ENCODE results near the gene SCUBE3. TPM values are rescaled to one million over a fixed set of nuclear protein-coding genes. Genes with fewer than 3 reads are reported as not detected.

Gene SCUBE3
- total and polyA plus RNA-seq, 2 of the 13 experiments (the other 11 are each of a cell fraction or from before 2014, with no cell fraction given), result not detected

- no peak for TF ChIP-seq ZNF503 (CRISPR knock-in tag; IDR thresholded peaks at IDR 0.05)
Observed at GRCh38 chr6:35188886-35189285, 24.9 kb upstream of the SCUBE3 start (continued).

- H3K4me1 ChIP-seq (ENCODE audit: insufficient read depth, low read length), result peaks cover 12% of the 10 kb centered on the region
- DNase-seq (ENCODE audit: low spot score) (no peak), ATAC-seq (no peak), FAIRE-seq (no peak)
- intact Hi-C loops (cut with micrococcal nuclease; ENCODE audit: unreplicated experiment), result no loop called here
- no peaks in the 10 kb centered on the region for H3K36me3 ChIP-seq (replicated peaks in 1 of 2; ENCODE audit: control insufficient read depth in 1 of 2, insufficient read depth in 2 of 2, low read length in 2 of 2)
- H3K4me2 ChIP-seq (ENCODE audit: low read depth, low read length), result no peak overlapping the region
- in situ Hi-C loops (cut with HindIII; ENCODE audit: extremely low pct_ligation_motif_present, low pct_unique_long_range_greater_than_20kb), result no loop called here
- H2AFZ ChIP-seq (ENCODE audit: low read length), result no peak overlapping the region
- POLR2A ChIA-PET, result no interaction called here
- no peak overlapping the region for H3K9ac ChIP-seq (ENCODE audit: insufficient read depth, low read depth, low read length)
- H3K4me3 ChIP-seq (replicated peaks in 1 of 3; ENCODE audit: insufficient read depth in 1 of 3, low read depth in 2 of 3, low read length in 3 of 3), result no peak overlapping the region
- no peak overlapping the region for H3K27ac ChIP-seq (ENCODE audit: extremely low read length, insufficient read depth, low read length)
- H3K9me3 ChIP-seq (ENCODE audit: low read length), result no peaks in the 10 kb centered on the region
- TF ChIP-seq CBFB (CRISPR knock-in tag; IDR thresholded peaks at IDR 0.05) (no peak), ZBTB7A (CRISPR knock-in tag; IDR thresholded peaks at IDR 0.05) (no peak), NR3C1 (CRISPR knock-in tag; IDR thresholded peaks at IDR 0.05) (no peak), ZNF652 (CRISPR knock-in tag; IDR thresholded peaks at IDR 0.05; ENCODE audit: borderline replicate concordance, low read depth) (no peak), SPEN (CRISPR knock-in tag; IDR thresholded peaks at IDR 0.05; ENCODE audit: low read depth) (no peak), POLR2AphosphoS2 (IDR thresholded peaks at IDR 0.05; ENCODE audit: low read depth, low read length) (no peak), TFAP4 (IDR thresholded peaks at IDR 0.05; ENCODE audit: borderline replicate concordance, low read depth) (no peak), FLYWCH1 (CRISPR knock-in tag; IDR thresholded peaks at IDR 0.05) (no peak), SOX6 (IDR thresholded peaks at IDR 0.05) (no peak), SOX6 (CRISPR knock-in tag; IDR thresholded peaks at IDR 0.05) (no peak)
- no TSS peak for BruUV-seq (replicated peaks)
- H3K79me2 ChIP-seq (ENCODE audit: insufficient read depth, low read length), result no peaks in the 10 kb centered on the region
- peaks cover 2 to 20% of the 10 kb centered on the region in 2 experiments; a peak in 3 of 5 replicates for H3K27me3 ChIP-seq (ENCODE audit: control insufficient read depth in 1 of 2, insufficient read depth in 2 of 2, low read length in 2 of 2)
- CTCF ChIA-PET (ENCODE audit: low intra/inter-chr PET ratio, low total read pairs), result no interaction called here
- no peaks in the 10 kb centered on the region for H4K20me1 ChIP-seq (ENCODE audit: insufficient read depth, low read length)
Observed at GRCh38 chr6:35190306-35190705, 23.4 kb upstream of the SCUBE3 start.
